IMR-90 (cell line): ENCODE data around the gene SLC7A4. TPM values are rescaled to one million over a fixed set of nuclear protein-coding genes. Genes with fewer than 3 reads are reported as not detected.

Source experiments
- ATAC-seq: fragments of 200-7000 bp; cut with Tn5 transposase; 2 replicates; pipeline ENCODE4 v1.9.1; 2020; ENCODE audit warnings: low read depth, mild to moderate bottlenecking, moderate library complexity
- BruUV-seq: library from RNA; stranded (reverse); fragments of 400-500 nt; replicated peaks from 2 replicates; lab custom pipeline; 2021; lab: Mats Ljungman, UMichigan
- CTCF ChIA-PET: fragments of 300-600 bp; formaldehyde crosslinking; extraction: SDS; loops from one replicate; lab custom pipeline; 2021; ENCODE audit warnings: antibody characterized with exemption; lab: Yijun Ruan, JAX
- POLR2A ChIA-PET: fragments of 300-600 bp; sonication (Branson Sonifier 250); formaldehyde crosslinking; loops from one replicate; lab custom pipeline; 2022; ENCODE audit warnings: antibody characterized with exemption; ENCODE audit not compliant: unreplicated experiment; lab: Charles Lee
- DNase-seq: peaks from one replicate; pipeline ENCODE4 v3.0.0; 2013
- H2AFZ ChIP-seq: replicated peaks from 2 replicates; pipeline ENCODE3; 2013; ENCODE audit warnings: low read length, mild to moderate bottlenecking; ENCODE audit not compliant: poor library complexity
- H2AK5ac ChIP-seq: 2 replicates; pipeline ENCODE4 v1.6.1; 2013; ENCODE audit warnings: low read depth, low read length, inconsistent platforms
- H2AK9ac ChIP-seq: replicated peaks from 2 replicates; pipeline ENCODE3; 2013; ENCODE audit warnings: mild to moderate bottlenecking, low read depth, low read length, moderate library complexity; ENCODE audit not compliant: poor library complexity
- H2BK120ac ChIP-seq: 2 replicates; pipeline ENCODE4 v1.6.1; 2013; ENCODE audit warnings: low read depth, low read length, inconsistent platforms
- H2BK15ac ChIP-seq: 3 replicates; pipeline ENCODE4 v1.6.1; 2013; ENCODE audit warnings: low read depth, low read length, inconsistent platforms
- H2BK20ac ChIP-seq: 2 replicates; pipeline ENCODE4 v1.6.1; 2013; ENCODE audit warnings: low read depth, mild to moderate bottlenecking, inconsistent platforms, low read length, moderate library complexity
- H2BK5ac ChIP-seq: 2 replicates; pipeline ENCODE4 v1.6.1; 2013; ENCODE audit warnings: mild to moderate bottlenecking, low read depth, low read length, inconsistent platforms; ENCODE audit not compliant: poor library complexity, severe bottlenecking
- H3K14ac ChIP-seq: replicated peaks from 2 replicates; pipeline ENCODE4 v1.6.1; 2013; ENCODE audit warnings: low read depth, low read length, inconsistent platforms
- H3K18ac ChIP-seq: 2 replicates; pipeline ENCODE4 v1.6.1; 2013; ENCODE audit warnings: low read depth, low read length, control low read depth
- H3K23ac ChIP-seq: 2 replicates; pipeline ENCODE4 v1.6.1; 2013; ENCODE audit warnings: low read depth, low read length, inconsistent platforms
- H3K27ac ChIP-seq: 2 replicates; pipeline ENCODE4 v1.5.1; 2013; ENCODE audit warnings: mild to moderate bottlenecking, control low read depth, low read length; ENCODE audit not compliant: insufficient read depth
- H3K27me3 ChIP-seq: 2 replicates; pipeline ENCODE4 v1.6.1; 2013; ENCODE audit warnings: low read length; ENCODE audit not compliant: control insufficient read depth, insufficient read depth
- H3K36me3 ChIP-seq: 2 replicates; pipeline ENCODE4 v1.6.1; 2013; ENCODE audit warnings: low read length, mixed read lengths; ENCODE audit not compliant: control insufficient read depth, insufficient read depth
- H3K4ac ChIP-seq: 2 replicates; pipeline ENCODE4 v1.6.1; 2013; ENCODE audit warnings: low read depth, low read length, inconsistent platforms
- H3K4me1 ChIP-seq: 2 replicates; pipeline ENCODE4 v1.6.1; 2013; ENCODE audit warnings: low read length, mixed read lengths; ENCODE audit not compliant: control insufficient read depth, insufficient read depth
- H3K4me2 ChIP-seq: 2 replicates; pipeline ENCODE4 v1.6.1; 2013; ENCODE audit warnings: low read depth, mild to moderate bottlenecking, control low read depth, low read length, moderate library complexity
- H3K4me3 ChIP-seq: 2 replicates; pipeline ENCODE4 v1.5.1; 2013; ENCODE audit warnings: low read depth, mild to moderate bottlenecking, control low read depth, low read length, moderate library complexity; ENCODE audit not compliant: insufficient read depth
- H3K56ac ChIP-seq: 2 replicates; pipeline ENCODE4 v1.6.1; 2013; ENCODE audit warnings: low read length, inconsistent platforms; ENCODE audit not compliant: insufficient read depth; ENCODE audit errors: extremely low read depth
- H3K79me1 ChIP-seq, 2 experiments: 2 replicates each; pipeline ENCODE4 v1.6.1; 2013; ENCODE audit warnings: low read length in 2 of 2, inconsistent platforms in 1 of 2, low read depth in 1 of 2
- H3K9ac ChIP-seq: 2 replicates; pipeline ENCODE4 v1.6.1; 2013; ENCODE audit warnings: low read depth, low read length, control low read depth
- H3K9me1 ChIP-seq: 2 replicates; pipeline ENCODE4 v1.6.1; 2013; ENCODE audit warnings: low read length, inconsistent platforms; ENCODE audit not compliant: insufficient read depth
- H3K9me3 ChIP-seq: 2 replicates; pipeline ENCODE4 v1.6.1; 2013; ENCODE audit warnings: low read length; ENCODE audit not compliant: control insufficient read depth, insufficient read depth
- H4K20me1 ChIP-seq: 2 replicates; pipeline ENCODE4 v1.6.1; 2013; ENCODE audit warnings: low read length, inconsistent platforms; ENCODE audit not compliant: insufficient read depth
- H4K5ac ChIP-seq: 2 replicates; pipeline ENCODE4 v1.6.1; 2013; ENCODE audit warnings: mild to moderate bottlenecking, low read depth, low read length, control low read depth
- H4K8ac ChIP-seq, 2 experiments: 2 replicates each; pipeline ENCODE4 v1.6.1; 2013; ENCODE audit warnings: low read depth in 2 of 2, low read length in 2 of 2, control low read depth in 1 of 2, inconsistent platforms in 1 of 2
- H4K91ac ChIP-seq: 2 replicates; pipeline ENCODE4 v1.6.1; 2013; ENCODE audit warnings: low read depth, low read length, inconsistent platforms; ENCODE audit not compliant: insufficient read depth
- BHLHE40 ChIP-seq: fragments of 150-350 bp; IDR thresholded peaks from 2 replicates; pipeline ENCODE4 v1.6.1; 2016; ENCODE audit warnings: mild to moderate bottlenecking, low read depth, low read length
- CEBPB ChIP-seq: IDR thresholded peaks from 2 replicates; pipeline ENCODE4 v1.6.1; 2012; ENCODE audit warnings: low read depth, low read length, improper control_type of control experiment
- FOS ChIP-seq: fragments of 150-350 bp; IDR thresholded peaks from 2 replicates; pipeline ENCODE4 v1.6.1; 2016; ENCODE audit warnings: low read depth, low read length
- MAFK ChIP-seq: IDR thresholded peaks from 2 replicates; pipeline ENCODE4 v1.6.1; 2012; ENCODE audit warnings: low read depth, low read length, improper control_type of control experiment
- MAZ ChIP-seq: IDR thresholded peaks from 2 replicates; pipeline ENCODE4 v1.6.1; 2012; ENCODE audit warnings: low read depth, mild to moderate bottlenecking, low read length, improper control_type of control experiment, moderate library complexity, borderline replicate concordance
- NFE2L2 ChIP-seq: fragments of 150-350 bp; IDR thresholded peaks from 2 replicates; pipeline ENCODE4 v1.6.1; 2016; ENCODE audit warnings: low read depth, mild to moderate bottlenecking, low read length
- POLR2A ChIP-seq: IDR thresholded peaks from 2 replicates; pipeline ENCODE4 v1.6.1; 2012; ENCODE audit warnings: mild to moderate bottlenecking, low read depth, low read length
- RAD21 ChIP-seq: IDR thresholded peaks from 2 replicates; pipeline ENCODE4 v1.6.1; 2012; ENCODE audit warnings: low read length, improper control_type of control experiment
- RCOR1 ChIP-seq: IDR thresholded peaks from 2 replicates; pipeline ENCODE4 v1.6.1; 2012; ENCODE audit warnings: mild to moderate bottlenecking, low read length, improper control_type of control experiment; ENCODE audit not compliant: insufficient replicate concordance
- RFX5 ChIP-seq: IDR thresholded peaks from 2 replicates; pipeline ENCODE4 v1.8.0; 2012; ENCODE audit warnings: low read depth, mild to moderate bottlenecking, low read length, moderate library complexity
- WGBS, 2 experiments: methylation state at CpG; one replicate each; pipeline versions ENCODE4 v1.1.5 to v1.1.7; 2013; ENCODE audit warnings: missing lambda C conversion rate in 2 of 2; ENCODE audit not compliant: insufficient read length in 1 of 2; ENCODE audit errors: extremely low coverage in 2 of 2; 5-methylcytosine and 5-hydroxymethylcytosine counted together
- dilution Hi-C: fragments of 300-500 bp; cut with HindIII; formaldehyde crosslinking; loops from one replicate; pipeline ENCODE4 v1.14.3; 2018; ENCODE audit warnings: low sequenced_read_pairs; ENCODE audit not compliant: unreplicated experiment
- in situ Hi-C: fragments of 300-500 bp; cut with MboI; formaldehyde crosslinking; loops from 3 replicates; pipeline ENCODE4 v1.14.3; 2019; ENCODE audit warnings: low sequenced_read_pairs, inconsistent platforms, mixed read lengths
- intact Hi-C: fragments of 100-400 bp; cut with micrococcal nuclease; formaldehyde crosslinking; loops from 2 replicates; pipeline ENCODE4 v1.10.0; 2022
- polyA plus RNA-seq, 3 experiments: library from polyadenylated mRNA; depleted of rRNA; stranded (reverse); fragments of >200 nt; gene quantifications; 2 replicates each; pipeline ENCODE4 v1.2.3, GENCODE V29; 2012; ENCODE audit warnings: low replicate concordance in 1 of 3
- total RNA-seq: library from RNA; depleted of rRNA; stranded (reverse); fragments of >200 nt; gene quantifications from 2 replicates; pipeline ENCODE4 v1.2.3, GENCODE V29; 2012
- TF ChIP-seq, protein P1 (sequence below): conservative IDR thresholded peaks from 2 replicates; pipeline ENCODE4 v1.5.1; 2012; ENCODE audit warnings: mild to moderate bottlenecking, low read depth, low read length, improper control_type of control experiment
- TF ChIP-seq, protein P2 (sequence below): fragments of 150-350 bp; IDR thresholded peaks from 2 replicates; pipeline ENCODE4 v1.6.1; 2016; ENCODE audit warnings: low read depth, mild to moderate bottlenecking, low read length, moderate library complexity, borderline replicate concordance
- TF ChIP-seq, protein P3 (sequence below): fragments of 150-350 bp; IDR thresholded peaks from 2 replicates; pipeline ENCODE4 v1.6.1; 2017; ENCODE audit warnings: mild to moderate bottlenecking, antibody characterized with exemption, low read length, low read depth

The SLC7A4 gene
- total and polyA plus RNA-seq, 2 of the 4 experiments (the other 2 are of a cell fraction), result 0.03 TPM; not detected in 1

GRCh38 chr22:21073482-21073881, 41.1 kb upstream of the SLC7A4 start:
- no peaks in the 10 kb centered on the region for H4K20me1 ChIP-seq
- H2BK15ac ChIP-seq, result no peak overlapping the region
- DNase-seq, result no peak
- no peak overlapping the region for H2BK5ac ChIP-seq
- H3K79me1 ChIP-seq, result no peaks in the 10 kb centered on the region
- H3K4me2 ChIP-seq, result no peak overlapping the region
- peaks cover 3% of the 10 kb centered on the region for H3K4me1 ChIP-seq
- ChIA-PET CTCF (interaction anchor here (1.2 kb wide), 1 partner anchor 10 kb away, joined by 3 read pairs; no protein-coding TSS in a partner anchor), POLR2A (no interaction called here)
- H3K23ac ChIP-seq, result no peak overlapping the region; the same call in 1 of the 2 replicates
- H2BK120ac ChIP-seq, result no peak overlapping the region
- no peak overlapping the region for H2BK20ac ChIP-seq
- peaks cover 10% of the 10 kb centered on the region; the same call in 1 of the 2 replicates for H3K9me3 ChIP-seq
- peaks cover 5% of the 10 kb centered on the region; the same call in 1 of the 2 replicates for H3K9me1 ChIP-seq
- no peak overlapping the region for H4K8ac ChIP-seq
- H3K56ac ChIP-seq, result no peak overlapping the region
- no peak overlapping the region for H2AK5ac ChIP-seq
- no peak overlapping the region for H3K18ac ChIP-seq
- no peak overlapping the region for H3K27ac ChIP-seq
- H3K36me3 ChIP-seq, result no peaks in the 10 kb centered on the region
- no peak for ATAC-seq
- BruUV-seq, result no TSS peak
- H3K4ac ChIP-seq, result no peak overlapping the region
- TF ChIP-seq MAZ (no peak), MAFK (no peak), NFE2L2 (no peak), POLR2A (no peak), RFX5 (no peak), CEBPB (no peak), RAD21 (no peak), RCOR1 (no peak), BHLHE40 (no peak), FOS (no peak)
- TF ChIP-seq, protein P1, sequence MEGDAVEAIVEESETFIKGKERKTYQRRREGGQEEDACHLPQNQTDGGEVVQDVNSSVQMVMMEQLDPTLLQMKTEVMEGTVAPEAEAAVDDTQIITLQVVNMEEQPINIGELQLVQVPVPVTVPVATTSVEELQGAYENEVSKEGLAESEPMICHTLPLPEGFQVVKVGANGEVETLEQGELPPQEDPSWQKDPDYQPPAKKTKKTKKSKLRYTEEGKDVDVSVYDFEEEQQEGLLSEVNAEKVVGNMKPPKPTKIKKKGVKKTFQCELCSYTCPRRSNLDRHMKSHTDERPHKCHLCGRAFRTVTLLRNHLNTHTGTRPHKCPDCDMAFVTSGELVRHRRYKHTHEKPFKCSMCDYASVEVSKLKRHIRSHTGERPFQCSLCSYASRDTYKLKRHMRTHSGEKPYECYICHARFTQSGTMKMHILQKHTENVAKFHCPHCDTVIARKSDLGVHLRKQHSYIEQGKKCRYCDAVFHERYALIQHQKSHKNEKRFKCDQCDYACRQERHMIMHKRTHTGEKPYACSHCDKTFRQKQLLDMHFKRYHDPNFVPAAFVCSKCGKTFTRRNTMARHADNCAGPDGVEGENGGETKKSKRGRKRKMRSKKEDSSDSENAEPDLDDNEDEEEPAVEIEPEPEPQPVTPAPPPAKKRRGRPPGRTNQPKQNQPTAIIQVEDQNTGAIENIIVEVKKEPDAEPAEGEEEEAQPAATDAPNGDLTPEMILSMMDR, result no peak
- TF ChIP-seq, protein P2, sequence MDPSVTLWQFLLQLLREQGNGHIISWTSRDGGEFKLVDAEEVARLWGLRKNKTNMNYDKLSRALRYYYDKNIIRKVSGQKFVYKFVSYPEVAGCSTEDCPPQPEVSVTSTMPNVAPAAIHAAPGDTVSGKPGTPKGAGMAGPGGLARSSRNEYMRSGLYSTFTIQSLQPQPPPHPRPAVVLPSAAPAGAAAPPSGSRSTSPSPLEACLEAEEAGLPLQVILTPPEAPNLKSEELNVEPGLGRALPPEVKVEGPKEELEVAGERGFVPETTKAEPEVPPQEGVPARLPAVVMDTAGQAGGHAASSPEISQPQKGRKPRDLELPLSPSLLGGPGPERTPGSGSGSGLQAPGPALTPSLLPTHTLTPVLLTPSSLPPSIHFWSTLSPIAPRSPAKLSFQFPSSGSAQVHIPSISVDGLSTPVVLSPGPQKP, result no peak
- TF ChIP-seq, protein P3, sequence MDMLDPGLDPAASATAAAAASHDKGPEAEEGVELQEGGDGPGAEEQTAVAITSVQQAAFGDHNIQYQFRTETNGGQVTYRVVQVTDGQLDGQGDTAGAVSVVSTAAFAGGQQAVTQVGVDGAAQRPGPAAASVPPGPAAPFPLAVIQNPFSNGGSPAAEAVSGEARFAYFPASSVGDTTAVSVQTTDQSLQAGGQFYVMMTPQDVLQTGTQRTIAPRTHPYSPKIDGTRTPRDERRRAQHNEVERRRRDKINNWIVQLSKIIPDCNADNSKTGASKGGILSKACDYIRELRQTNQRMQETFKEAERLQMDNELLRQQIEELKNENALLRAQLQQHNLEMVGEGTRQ, result no peak
- H3K9ac ChIP-seq, result no peak overlapping the region
- H2AK9ac ChIP-seq, result no peak overlapping the region
- WGBS, 2 experiments, result no CpG with 5 or more reads among the region's 5 CpGs
- H4K91ac ChIP-seq, result no peak overlapping the region
- dilution Hi-C loops, result no loop called here
- peaks cover 17% of the 10 kb centered on the region; the same call in 1 of the 2 replicates for H3K27me3 ChIP-seq
- H2AFZ ChIP-seq, result no peak overlapping the region
- in situ Hi-C loops, result no loop called here
- H3K14ac ChIP-seq, result no peak overlapping the region
- no peak overlapping the region for H4K5ac ChIP-seq
- no peak overlapping the region for H3K4me3 ChIP-seq
- intact Hi-C loops, result no loop called here
